HG02678 (cell line): ENCODE results near the gene GMDS.

Experiments used
- ATAC-seq: cut with Tn5 transposase; IDR thresholded peaks from one replicate; pipeline ENCODE4 v1.9.1; 2021; ENCODE audit warnings: mild to moderate bottlenecking, moderate library complexity; ENCODE audit not compliant: unreplicated experiment

Gene GMDS

DNA sequence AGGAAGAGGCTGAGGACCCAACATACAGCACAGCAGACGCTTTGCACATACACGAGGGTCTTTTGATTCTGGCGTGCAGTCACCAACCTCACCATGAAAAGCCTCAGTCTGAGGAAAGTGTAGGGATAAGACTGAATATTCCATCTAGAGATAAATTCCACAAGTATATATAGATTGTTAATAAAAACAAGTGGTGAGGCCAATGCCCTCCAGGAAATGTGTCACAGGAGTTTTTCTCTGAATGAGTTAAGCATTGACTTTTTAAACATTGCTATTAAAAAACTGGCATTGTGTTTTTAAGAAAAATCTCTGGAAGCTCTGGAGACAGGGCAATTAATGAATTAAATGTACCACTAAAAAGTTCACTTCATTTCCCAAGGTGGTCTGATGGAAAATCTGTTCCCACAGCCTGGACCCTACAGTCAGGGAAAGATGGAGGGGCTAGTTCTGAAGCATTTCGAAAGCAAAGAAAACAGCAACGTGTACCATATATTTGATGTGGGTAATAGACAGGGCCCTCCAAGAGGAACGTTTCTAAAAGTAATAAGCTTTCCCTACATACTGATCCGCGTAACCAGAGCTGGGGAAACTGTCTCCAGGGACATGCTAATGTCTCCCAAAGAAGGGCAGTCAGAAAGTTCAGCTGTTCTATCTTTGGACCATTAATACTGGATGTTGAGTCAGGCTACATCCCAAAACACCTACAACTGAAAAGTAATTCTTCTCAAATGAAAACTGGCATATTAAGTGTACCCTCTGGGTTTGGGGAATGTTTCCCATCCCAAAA is 334.6 kb downstream of the GMDS start:
- no peak for ATAC-seq

DNA sequence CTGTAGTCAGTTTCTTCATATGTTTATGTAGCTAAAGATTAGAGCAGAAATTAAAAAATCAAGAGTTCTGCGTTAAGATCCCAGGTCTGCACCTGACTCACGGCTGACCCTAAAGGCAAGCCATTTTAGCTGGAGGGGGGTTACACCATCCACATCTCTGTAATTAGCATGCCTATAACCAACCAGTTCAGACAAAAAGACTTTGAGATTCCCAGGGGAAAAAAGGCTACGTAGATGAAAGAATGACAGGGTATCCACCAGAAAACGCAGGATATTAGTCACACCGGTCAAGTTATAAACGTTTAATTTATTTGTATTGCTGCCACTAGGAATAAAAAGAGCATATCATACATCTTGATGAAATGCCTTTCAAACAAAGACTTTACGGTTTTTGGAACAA is 336.6 kb downstream of the GMDS start:
- no peak for ATAC-seq

DNA sequence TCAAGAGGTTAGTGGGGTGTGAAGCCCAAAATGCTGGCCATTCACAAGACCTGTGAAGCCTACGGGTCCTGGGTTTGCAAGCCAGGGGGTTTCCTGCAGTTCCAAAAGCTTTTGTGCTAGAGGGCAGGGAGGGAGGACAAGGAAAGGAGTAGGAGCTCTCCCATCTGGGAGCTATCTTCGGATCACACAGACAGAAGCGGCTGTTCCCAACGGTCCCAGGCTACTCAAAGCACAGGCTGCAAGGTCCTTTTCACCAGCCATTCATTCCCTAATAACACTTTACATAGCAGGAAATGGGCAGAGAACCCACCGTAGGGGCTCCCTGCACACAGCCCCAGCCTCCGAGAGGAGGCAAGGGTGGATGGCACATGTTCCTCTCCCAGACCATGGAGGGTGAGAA is 338.8 kb downstream of the GMDS start:
- ATAC-seq: no peak

DNA sequence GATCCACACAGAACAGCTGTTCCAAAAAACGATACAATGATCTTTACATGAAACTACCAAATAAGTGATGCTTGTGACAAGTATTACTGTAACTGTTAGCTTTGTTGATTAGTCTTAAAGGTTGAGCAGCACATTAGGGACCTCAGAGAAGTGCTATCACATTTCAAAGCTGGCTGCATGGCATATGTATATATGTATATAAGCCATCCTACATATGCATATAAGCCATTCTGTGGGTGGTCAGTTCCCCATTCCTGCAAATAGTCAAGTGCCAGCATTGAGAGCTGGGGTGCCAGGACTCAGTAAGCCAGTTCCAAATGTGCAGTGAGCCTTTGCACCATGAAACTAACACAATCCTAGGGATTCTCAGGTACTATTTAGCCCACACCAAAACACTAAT is 339.4 kb downstream of the GMDS start:
- no peak for ATAC-seq

DNA sequence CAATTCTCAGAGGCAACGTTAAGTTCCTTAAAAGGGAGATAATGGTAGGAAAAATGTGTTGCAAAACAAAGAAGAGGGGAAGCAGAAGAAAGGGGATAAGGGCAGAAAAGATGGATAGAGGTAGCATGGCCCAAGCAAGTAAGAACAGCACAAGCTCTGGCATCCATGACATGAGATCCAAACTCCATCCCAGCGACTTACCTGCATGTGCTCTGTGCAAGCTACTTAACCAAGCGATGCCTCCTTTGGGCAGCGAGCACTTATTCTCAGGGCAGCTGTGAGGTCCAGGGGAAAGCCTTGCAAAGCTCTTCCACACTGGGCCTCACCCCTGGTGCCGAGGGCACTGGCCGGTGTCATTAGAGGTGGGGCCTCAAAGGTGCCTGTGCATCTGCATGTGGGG is 340.5 kb downstream of the GMDS start:
- no peak for ATAC-seq

DNA sequence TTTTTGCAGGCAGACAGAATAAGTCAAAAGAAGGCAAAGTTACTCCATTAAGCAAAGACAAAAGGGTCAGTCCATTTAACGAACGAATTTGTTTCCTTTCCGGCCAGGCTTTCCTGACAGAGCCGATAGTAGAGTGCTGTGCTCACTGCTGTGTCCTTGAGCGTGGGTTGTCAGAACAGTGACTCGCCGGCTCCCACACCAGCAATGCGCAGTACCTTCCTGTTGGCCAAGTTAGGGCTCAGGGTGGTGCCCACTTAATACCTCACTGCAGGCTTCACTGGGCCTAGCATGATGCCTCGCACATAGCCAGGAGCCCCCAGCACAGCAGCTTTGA is 341.0 kb downstream of the GMDS start:
- no peak for ATAC-seq

DNA sequence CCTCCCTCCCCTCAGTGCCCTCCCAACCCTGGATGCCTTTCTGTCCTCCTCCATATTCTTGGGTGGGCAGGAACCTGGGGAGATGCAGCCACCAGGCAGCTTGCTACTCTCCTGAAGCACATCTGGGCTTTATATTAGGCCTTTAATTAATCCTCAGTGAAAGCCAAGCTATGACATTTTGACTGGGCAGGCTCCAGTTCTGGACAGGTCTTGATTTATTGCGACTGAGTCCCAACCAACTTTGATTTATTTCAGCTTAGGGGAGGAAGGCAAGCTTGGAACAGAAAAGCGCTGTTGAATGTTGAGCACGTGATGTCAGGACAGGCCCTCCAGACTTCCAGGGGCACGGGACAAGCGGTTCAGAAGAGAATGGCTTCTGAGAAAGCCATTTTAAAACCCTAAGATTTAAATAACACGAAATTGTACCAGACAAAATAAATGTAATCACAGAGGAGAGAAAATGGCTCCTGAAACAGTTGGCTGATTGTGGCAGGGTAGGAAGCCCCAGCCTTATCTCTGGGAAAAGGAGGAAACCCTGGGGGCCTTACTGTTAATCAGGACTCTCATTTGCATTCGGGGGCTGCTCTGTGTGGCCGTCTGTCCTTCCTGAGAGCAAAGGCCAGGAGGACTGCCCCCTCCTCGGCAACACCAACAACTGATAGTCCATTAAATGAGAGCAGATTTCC is 341.5 kb downstream of the GMDS start:
- ATAC-seq: no peak

DNA sequence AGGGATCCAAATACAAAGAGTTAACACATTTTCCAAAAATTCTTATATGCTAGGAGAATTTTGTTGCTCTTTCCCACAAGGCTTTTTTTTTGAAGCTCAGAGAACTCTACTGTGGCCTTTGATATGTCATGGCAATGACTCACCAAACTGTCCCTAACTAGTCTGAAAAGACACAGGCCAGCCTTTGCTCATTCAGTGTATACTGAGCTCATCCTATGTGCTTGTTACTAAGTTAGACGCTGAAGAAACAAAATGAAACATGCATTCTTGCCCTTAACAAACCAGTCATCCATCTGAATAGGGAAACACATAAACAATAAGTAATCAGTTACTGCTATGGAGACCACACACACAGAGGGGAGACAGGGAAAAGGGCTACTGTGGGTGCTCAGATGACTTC is 343.8 kb downstream of the GMDS start:
- ATAC-seq: no peak

DNA sequence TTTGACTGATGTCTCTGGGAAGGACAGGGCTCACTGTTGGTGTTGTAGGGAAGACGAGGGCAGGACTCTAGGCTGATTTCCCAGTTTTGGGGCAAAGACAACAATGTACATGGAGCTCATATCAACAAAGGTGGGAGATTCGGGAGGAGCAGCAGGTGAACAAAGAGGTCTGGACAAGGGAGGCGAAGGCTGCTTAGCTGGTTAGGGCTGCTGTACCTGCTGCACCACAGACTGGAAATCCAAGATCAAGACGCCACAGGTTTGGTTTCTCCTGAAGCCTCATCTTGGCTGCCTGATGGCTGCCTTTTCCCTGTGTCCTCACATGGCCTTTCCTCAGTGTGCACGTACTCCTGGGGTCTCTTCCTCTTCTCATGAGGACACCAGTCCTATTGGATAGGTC is 348.5 kb downstream of the GMDS start:
- ATAC-seq: no peak

DNA sequence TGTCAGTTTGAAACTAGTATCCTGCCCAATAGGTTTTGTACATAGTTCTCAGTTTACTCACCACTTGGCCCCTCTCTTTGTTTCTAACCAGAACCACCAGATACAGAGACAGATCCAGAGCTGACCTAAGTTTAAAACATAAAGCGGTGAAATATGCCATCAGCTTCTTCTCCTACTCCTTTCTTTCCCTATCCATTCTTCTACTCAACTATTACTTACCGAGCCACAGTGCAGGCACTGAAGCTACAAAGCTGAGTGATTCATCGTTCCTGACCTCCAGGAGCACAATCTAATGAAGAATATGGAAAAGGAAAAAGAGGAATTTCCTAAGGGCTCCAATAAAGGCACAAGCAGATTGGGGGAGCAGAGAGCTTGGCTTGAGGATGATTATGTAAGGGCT is 349.7 kb downstream of the GMDS start:
- no peak for ATAC-seq

DNA sequence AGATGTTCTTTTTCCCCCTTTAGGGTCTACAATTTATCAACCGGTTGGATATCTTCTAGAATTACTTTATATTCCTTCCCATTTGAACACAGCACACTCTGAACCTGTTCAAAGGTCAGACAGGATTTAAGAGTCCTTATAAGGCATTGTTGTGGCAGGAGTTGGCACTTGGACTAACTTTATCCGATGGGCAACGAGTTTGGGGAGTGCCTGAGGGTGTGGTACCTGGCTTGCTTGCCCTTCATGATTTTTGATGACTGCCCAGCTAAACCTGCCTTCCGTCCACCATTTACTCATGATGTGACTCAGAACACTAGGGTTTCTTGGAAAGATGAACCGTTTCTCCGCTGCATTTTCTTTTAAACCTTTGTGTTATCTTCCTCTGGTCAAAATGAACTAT is 350.5 kb downstream of the GMDS start:
- ATAC-seq: no peak

DNA sequence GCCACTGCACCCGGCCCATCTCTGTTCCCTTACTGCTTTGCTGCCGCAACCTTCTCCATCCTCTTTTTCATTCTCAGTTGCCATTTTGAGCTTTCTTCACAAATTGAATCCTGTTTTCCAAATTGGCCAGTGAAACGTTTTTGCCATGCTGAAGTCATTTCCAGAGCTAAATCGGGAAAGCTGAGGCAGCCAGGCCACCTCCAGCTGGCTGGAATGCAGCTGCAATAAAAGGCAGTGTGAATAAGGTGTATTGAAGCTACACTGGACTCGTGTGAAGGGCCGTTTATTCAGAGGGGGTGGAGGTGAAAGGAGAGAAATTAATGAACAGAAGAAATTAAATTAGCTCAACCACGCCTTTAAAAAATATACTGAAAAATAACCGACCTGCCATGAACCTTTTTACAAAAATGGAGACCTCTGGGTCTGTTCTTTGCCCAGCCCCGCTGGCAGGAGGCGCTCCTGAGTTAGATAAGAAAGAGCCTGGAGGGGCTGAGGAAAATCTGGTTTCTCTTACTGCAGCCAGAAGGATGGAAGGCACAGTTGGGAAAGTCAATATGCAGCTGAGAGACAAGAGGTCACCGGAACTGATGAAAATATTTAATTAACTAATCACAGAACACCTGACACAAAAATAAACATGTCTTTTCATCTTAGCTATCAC is 351.8 kb downstream of the GMDS start:
- no peak for ATAC-seq

DNA sequence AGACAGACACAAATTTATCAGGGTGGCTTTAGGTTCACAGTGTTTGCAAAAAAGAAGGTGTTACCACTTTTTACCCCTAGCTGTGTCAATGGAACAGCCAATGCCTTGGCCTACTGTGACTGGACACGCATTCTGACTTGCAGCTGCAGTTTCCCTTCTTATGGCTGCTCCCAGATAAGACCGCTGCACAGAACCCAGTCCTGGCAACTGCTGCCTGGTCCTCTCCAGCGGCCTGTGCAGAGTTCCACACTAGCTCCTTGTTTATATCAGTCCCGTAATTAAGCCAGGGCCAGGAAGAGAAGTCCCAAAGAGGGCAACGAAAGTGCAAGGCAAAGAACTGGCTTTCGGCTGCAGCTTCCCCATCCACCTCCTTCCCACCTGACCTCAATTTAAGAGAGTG is 352.7 kb downstream of the GMDS start:
- ATAC-seq: no peak

DNA sequence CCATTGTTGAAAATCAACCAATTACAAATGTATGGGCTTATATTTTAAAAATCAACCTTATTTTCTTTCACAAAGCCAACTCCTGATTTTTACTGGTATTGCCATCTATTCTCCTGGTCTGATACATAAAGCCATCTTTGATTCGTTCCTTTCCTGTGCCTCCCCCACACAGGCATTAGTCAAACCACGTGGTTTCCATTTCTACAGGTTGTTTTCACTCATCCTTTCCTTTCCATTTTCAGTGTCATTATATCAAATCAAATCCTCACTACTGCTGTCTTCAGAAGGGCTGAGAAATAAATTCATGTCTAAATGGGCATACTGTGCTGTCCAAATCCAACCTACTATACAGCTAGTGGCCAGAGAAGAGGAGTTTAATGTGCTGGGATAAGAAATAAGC is 354.4 kb downstream of the GMDS start:
- ATAC-seq: no peak

DNA sequence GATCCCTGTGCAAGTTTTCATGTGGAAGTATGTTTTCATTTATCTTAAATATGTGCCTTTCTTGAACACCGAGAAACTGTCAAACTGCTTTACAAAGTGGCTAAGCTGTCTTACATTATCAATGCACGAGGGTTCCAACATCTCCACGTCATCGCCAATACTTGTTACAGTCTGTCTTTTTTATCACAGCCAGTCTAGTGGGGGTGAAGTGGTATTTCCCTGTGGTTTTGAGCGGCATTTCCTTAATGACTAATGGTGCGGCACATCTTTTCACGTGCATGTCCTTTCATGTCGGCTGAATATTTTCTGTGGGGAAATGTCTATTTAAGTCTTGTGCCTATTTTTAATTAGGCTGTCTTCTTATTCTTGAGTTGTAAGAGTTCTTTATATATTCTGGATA is 355.3 kb downstream of the GMDS start:
- no peak for ATAC-seq

DNA sequence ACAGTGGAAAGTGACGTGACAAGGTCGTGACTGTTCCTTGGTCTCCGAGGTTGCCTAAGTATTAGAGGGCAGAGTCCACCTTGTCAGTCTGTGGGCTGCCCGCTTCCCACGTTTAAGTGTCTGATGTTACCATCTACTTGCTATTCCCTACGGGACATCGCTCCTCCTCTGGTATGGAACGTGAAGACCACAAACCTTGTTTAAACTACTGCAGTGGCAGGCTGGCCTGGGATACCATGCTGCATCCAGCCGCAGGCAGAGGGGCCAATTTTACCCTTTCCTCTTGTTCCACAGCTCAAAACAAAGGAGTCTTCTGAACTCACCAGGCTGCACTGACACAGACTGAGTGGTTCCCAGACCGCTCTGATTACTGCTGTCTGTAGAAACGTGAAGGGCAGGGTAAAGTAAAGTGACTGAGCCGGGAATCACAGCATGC is 359.8 kb downstream of the GMDS start:
- no peak for ATAC-seq

DNA sequence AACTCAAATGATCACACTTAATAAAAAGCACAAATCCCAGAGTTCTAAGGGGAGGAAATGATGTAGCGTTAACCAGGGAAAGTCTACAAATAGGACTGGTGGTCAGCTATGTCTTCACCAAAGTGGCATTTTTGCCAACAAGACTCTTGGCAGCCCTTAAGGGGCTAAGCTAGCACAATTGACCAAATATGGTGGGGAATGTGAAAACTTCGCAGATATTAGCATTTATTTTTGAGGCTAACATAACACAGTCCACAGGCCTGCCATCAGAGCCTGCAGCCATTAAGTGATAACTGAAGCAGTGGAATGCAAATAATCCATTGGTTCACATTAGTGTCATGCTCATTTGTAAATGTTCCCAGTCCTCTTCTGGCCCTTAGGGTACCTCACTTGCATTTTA is 361.1 kb downstream of the GMDS start:
- ATAC-seq: no peak

DNA sequence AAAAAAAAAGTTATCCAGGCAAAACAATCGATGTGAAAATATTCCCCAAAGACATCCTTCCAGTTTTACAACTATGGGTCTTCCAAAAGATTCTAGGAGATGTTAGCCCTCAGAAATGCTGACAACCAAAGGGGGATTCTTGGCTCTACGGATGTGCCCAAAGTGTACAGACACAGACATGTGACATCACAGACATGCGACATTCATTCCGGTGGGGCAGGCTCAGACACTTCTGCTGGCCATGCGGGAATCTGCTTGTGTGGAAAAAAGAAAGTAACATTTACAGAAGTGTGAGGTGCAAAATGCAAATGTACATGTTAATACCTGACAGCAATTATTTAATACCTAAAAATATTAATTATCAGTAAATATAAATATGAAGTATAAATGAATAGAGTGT is 367.1 kb downstream of the GMDS start:
- ATAC-seq: no peak

DNA sequence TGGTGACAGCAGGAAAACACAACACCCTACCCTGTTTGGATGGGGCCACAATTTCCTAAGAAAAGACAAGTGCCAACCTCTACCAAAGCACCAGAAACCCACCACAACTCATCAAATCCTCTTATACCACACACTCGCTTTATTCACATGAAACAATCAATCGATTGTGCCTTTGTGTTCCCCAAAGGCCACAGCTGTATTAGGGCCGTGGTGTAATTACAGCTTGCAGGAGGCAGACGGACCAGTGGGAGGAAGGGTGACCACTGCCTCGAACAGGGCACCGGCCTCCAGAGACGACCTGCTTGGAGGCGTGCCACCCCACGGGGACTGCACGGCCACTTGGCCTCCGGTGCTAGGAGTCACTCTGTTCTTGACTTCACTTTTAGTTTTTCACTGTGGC is 371.6 kb downstream of the GMDS start:
- no peak for ATAC-seq

DNA sequence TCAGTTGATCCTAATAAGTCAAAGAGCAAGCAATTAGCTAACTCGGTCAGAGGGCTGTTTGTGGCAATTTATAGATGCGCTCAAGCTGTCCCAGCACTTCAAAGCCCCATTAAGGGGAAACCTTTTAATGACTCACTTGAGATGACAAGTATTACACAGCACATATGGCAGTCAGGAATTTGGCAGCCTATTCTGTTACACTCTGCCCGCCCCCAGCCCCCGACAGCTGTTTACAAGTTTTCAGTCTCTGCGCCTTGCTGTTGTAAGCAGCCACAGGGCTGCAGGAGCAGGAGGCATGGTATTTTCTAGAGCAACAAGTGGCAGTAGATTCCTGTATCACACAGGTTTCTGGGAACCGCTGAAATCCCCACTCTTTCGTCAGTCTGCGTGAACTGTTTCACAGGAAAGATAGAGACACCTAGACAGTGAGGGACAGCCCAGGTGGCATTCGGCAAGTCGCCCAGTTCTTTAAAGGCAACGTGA is 372.7 kb downstream of the GMDS start:
- ATAC-seq: no peak

DNA sequence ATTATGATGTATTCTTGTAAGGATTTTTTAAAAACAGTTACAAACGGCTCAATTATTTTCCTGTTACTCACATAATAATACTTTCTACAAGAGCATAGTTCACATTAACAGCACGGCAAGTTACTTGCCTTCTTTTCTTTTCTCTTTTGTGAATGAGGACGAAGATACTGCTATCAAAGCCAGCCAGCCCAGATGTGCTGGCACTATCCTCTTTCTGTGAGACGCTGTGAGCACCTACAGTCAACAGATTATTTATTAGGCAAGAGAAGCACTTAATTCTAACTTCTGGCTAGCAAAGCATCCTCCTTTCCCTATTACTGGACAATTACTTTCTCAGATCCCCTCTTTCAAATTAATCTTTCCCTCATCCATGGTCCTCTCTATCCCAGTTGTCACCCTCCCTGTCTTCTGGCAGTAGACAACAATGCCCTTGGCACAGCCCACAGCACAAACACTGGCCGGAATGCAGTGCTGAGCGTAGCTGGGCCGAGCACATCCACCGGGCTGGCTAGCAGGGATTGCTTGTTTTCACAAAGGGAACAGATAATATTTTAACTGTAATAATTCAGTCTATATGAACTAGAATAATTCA is 373.6 kb downstream of the GMDS start:
- no peak for ATAC-seq

DNA sequence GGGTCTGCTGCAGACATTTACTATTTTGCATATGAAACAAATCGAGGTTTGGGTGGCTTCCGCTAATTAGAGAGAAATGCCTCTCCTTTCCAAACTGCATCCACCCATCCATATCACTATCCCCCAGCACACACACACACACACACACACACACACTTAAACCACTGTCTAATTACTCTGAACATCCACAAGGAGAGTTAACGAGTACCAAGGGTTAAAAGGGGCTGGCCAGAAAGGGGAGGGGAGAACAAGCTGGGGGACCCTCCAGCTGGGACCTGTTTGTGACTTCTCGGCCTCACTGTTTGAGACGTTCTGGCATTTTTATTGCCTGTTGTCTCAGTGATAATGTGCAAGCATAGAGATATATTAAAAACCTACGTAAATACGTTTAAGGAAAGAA is 374.5 kb downstream of the GMDS start:
- no peak for ATAC-seq
